Upper lobe of left lung (tissue), 4 donors: ENCODE data around the gene SNX21.

Source experiments
- EP300 ChIP-seq, 4 donors: sonication (generic); formaldehyde crosslinking; IDR thresholded peaks; one replicate each; pipeline ENCODE4 v1.5.1; 2017; ENCODE audit warnings: antibody characterized with exemption in 4 of 4, control low read depth in 2 of 4
- POLR2A ChIP-seq, 4 donors: fragments of 450-650 bp; IDR thresholded peaks; one replicate each; pipeline ENCODE4 v1.5.1; 2016 to 2017; ENCODE audit warnings: antibody characterized with exemption in 4 of 4, mild to moderate bottlenecking in 2 of 4
- TF ChIP-seq, protein P1 (sequence below), 6 experiments: fragments of 450-650 bp in 4 of 6; fragments of 200-600 bp in 2 of 6; sonication (generic) in 2 of 6; IDR thresholded peaks; one replicate each; pipeline ENCODE4 v1.5.1; 2016 to 2019; ENCODE audit warnings: antibody characterized with exemption in 6 of 6

DNA sequence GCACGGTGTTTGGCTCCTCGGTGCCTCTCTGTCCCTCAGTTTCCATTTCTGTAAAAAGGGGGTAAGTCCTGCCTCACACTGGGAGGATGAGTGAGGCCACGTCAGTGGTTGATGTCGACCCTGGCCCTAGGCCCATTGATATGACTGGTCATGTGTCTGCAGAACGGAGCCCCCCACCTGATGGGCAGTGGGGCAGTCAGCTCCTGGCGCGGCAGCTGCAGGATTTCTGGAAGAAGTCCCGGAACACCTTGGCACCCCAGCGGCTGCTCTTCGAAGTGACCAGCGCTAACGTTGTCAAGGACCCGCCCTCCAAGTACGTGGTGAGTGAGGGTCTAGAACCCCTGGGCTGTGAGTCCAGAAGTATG, 1.2 kb downstream of the SNX21 start:
- TF ChIP-seq, protein P1, sequence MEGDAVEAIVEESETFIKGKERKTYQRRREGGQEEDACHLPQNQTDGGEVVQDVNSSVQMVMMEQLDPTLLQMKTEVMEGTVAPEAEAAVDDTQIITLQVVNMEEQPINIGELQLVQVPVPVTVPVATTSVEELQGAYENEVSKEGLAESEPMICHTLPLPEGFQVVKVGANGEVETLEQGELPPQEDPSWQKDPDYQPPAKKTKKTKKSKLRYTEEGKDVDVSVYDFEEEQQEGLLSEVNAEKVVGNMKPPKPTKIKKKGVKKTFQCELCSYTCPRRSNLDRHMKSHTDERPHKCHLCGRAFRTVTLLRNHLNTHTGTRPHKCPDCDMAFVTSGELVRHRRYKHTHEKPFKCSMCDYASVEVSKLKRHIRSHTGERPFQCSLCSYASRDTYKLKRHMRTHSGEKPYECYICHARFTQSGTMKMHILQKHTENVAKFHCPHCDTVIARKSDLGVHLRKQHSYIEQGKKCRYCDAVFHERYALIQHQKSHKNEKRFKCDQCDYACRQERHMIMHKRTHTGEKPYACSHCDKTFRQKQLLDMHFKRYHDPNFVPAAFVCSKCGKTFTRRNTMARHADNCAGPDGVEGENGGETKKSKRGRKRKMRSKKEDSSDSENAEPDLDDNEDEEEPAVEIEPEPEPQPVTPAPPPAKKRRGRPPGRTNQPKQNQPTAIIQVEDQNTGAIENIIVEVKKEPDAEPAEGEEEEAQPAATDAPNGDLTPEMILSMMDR (IDR thresholded peaks at IDR 0.05), result peak in 1 of 6 experiments; percentile 6
- no peak for TF ChIP-seq EP300 (IDR thresholded peaks at IDR 0.05)
- TF ChIP-seq POLR2A (IDR thresholded peaks at IDR 0.05), result no peak
